BLaER1 (cell line): Measurements from ENCODE around the gene FUNDC1.
"Not testable (repeated sequence)": the region's sequence is repeated elsewhere in the genome, so short reads cannot be mapped to it uniquely, and the experiment has no call there.

Source experiments
- H3K27ac ChIP-seq: shearing (Covaris generic); formaldehyde crosslinking; 2 replicates; pipeline ENCODE4 v1.8.1; 2022
- H3K27me3 ChIP-seq: shearing (Covaris generic); formaldehyde crosslinking; 2 replicates; pipeline ENCODE4 v1.8.1; 2022
- H3K36me3 ChIP-seq: shearing (Covaris generic); formaldehyde crosslinking; 2 replicates; pipeline ENCODE4 v1.8.1; 2022
- H3K4me1 ChIP-seq: shearing (Covaris generic); formaldehyde crosslinking; 2 replicates; pipeline ENCODE4 v1.8.1; 2022
- H3K4me2 ChIP-seq: shearing (Covaris generic); formaldehyde crosslinking; 2 replicates; pipeline ENCODE4 v1.8.1; 2022
- H3K4me3 ChIP-seq: shearing (Covaris generic); formaldehyde crosslinking; 2 replicates; pipeline ENCODE4 v1.8.1; 2022
- H3K9ac ChIP-seq: shearing (Covaris generic); formaldehyde crosslinking; 2 replicates; pipeline ENCODE4 v1.8.1; 2022
- H3K9me3 ChIP-seq: shearing (Covaris generic); formaldehyde crosslinking; 2 replicates; pipeline ENCODE4 v1.8.1; 2022
- H4K20me1 ChIP-seq: shearing (Covaris generic); formaldehyde crosslinking; 2 replicates; pipeline ENCODE4 v1.8.1; 2022
- Cebpa-rat ChIP-seq: shearing (Covaris generic); IDR thresholded peaks from 2 replicates; pipeline ENCODE4 v1.8.1; 2022

The FUNDC1 gene

DNA sequence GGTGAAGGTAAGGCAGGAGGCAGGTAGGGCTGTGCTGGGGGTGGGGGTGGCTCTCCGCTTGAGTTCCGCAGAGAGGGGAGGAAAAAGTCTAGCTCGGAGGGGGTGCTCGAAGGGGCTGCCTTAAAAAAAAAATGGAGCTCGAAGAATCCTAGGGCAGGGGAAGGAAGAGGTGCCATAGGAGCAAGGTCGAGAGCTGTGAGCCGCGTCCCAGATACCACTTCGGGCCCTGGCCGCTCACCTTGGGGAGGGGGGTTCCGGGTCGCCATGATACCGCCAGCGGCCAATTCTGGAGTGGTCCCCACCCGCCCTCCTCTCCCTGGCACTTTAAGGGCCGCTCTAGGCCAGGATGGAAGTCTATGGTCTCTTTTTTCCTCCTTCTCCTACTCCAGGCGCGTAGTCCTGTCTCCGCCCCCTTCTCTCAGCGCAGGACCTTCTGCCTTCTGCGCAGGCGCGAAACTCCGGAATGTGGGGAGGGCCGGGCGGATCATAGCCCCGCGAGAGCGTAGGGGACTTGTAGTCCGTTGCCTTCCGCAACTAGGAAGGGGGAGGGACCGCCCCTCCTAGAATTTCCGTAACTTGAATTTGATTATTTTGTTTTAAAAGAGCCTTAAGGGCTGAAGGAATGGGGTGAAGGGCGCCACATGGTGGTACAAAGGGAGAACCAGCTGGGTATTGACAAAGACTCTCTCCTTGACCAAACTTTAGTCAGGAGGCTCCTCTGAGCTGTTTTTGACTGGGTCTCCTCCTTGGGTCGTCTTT is at the start of gene FUNDC1:
FUNDC1 (minus strand) TSS at position 293 of the 759 bp plus-strand sequence; CDS start at position 266, 27 bp downstream.
- Histone ChIP-seq H3K9me3 (0 out of 2 replicates have a peak, but pooled peaks cover 4% of the 10 kb centered on the region), H3K36me3 (peaks cover 29% of the 10 kb centered on the region), H3K9ac (peak within 1 kb of the TSS; percentile 90), H3K4me3 (peak within 1 kb of the TSS; percentile 85), H3K27me3 (no peaks in the 10 kb centered on the region), H3K4me1 (peaks cover 23% of the 10 kb centered on the region), H3K4me2 (peak within 1 kb of the TSS; percentile 89), H3K27ac (peak within 1 kb of the TSS; percentile 93), H4K20me1 (no peaks in the 10 kb centered on the region)
- no peak for TF ChIP-seq Cebpa-rat

DNA sequence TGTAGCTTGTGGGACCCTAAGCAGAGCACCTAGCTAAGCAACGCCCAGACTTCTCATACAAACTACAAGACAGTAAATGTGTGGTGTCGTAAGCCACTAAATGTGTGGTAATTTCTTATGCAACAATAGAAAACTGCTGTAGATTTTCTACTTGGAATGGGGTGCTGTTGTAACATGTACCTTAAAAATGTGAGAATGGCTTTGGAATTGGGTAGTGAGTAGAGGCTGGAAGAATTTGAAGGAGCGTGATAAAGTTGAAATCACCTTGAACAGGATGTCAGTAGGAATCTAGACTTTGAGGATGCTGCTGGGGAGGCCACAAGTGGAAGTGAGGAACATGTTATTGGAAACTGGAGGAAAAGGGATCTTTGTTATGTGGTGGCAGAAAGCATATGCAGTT is 43.2 kb upstream of the FUNDC1 start:
- H4K20me1 ChIP-seq: no peaks in the 10 kb centered on the region
- H3K27me3 ChIP-seq: no peaks in the 10 kb centered on the region
- H3K27ac ChIP-seq: no peak overlapping the region
- no peak for TF ChIP-seq Cebpa-rat
- peaks cover 11% of the 10 kb centered on the region for H3K9me3 ChIP-seq
- no peaks in the 10 kb centered on the region for H3K4me1 ChIP-seq
- H3K4me2 ChIP-seq: no peak overlapping the region
- H3K36me3 ChIP-seq: no peaks in the 10 kb centered on the region
- no peak overlapping the region for H3K9ac ChIP-seq
- no peak overlapping the region for H3K4me3 ChIP-seq

GRCh38 chrX:44580466-44580865 is 37.8 kb upstream of the FUNDC1 start:
- H4K20me1 ChIP-seq: no peaks in the 10 kb centered on the region
- H3K9ac ChIP-seq: no peak overlapping the region
- H3K36me3 ChIP-seq: no peaks in the 10 kb centered on the region
- no peak for TF ChIP-seq Cebpa-rat
- no peaks in the 10 kb centered on the region for H3K27me3 ChIP-seq
- H3K4me3 ChIP-seq: no peak overlapping the region
- peaks cover 11% of the 10 kb centered on the region for H3K9me3 ChIP-seq
- H3K4me1 ChIP-seq: no peaks in the 10 kb centered on the region
- no peak overlapping the region for H3K27ac ChIP-seq
- no peak overlapping the region for H3K4me2 ChIP-seq

DNA sequence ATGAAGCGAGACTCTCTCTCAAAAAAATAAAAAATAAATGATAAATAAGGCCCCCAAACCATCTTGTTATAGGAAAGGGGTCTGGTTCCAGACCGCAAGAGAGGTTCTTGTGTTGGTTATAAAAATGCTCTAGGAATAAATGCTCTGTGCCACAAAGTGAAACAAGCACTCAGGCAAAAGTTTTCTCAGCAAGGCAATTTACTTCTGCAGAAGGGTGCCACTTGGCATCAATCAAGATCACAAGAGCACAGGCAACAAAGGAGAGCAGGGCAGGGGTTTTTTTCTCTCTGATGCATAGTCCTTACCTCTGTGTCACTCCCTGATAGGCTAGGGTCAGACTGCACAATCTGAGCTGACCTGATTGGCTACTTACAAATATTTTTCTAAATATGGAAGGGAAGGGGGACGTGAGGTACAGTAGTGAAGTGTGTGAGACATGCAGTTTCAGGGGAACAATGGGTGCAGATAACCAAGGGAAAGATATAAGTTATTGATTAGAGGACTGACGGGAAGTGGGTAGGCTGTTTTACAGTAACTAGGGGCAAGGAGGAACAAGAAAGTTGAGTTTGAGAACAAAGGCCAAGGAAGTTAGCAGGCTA is 29.8 kb upstream of the FUNDC1 start:
- Histone ChIP-seq H3K9ac (no peak overlapping the region), H3K4me2 (no peak overlapping the region), H3K27ac (no peak overlapping the region), H3K4me1 (no peaks in the 10 kb centered on the region), H3K27me3 (no peaks in the 10 kb centered on the region), H3K4me3 (no peak overlapping the region), H4K20me1 (no peaks in the 10 kb centered on the region), H3K36me3 (no peaks in the 10 kb centered on the region), H3K9me3 (peaks cover 31% of the 10 kb centered on the region)
- no peak for TF ChIP-seq Cebpa-rat

DNA sequence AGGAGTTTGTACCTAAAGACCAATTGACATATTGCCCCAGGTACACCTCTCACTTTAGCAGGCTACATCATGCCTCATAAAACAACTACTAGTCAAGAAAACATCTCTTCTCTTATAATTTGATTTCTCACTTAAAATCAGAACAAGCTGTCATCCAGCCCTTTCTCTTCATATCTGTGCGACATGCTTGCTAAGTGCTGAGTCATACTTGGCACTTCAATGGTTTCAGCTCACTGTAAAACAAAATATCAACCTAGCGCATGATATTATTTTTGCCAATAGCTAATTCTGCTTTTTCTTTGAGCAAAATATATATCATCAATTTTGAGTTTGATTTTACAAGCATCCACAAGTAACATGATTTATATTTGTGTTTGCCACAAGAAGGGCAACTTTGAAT is 27.9 kb upstream of the FUNDC1 start:
- no peak overlapping the region for H3K4me2 ChIP-seq
- no peak for TF ChIP-seq Cebpa-rat
- no peak overlapping the region for H3K9ac ChIP-seq
- no peaks in the 10 kb centered on the region for H4K20me1 ChIP-seq
- H3K27ac ChIP-seq: no peak overlapping the region
- no peaks in the 10 kb centered on the region for H3K4me1 ChIP-seq
- H3K4me3 ChIP-seq: no peak overlapping the region
- peaks cover 31% of the 10 kb centered on the region for H3K9me3 ChIP-seq
- H3K27me3 ChIP-seq: no peaks in the 10 kb centered on the region
- H3K36me3 ChIP-seq: no peaks in the 10 kb centered on the region

DNA sequence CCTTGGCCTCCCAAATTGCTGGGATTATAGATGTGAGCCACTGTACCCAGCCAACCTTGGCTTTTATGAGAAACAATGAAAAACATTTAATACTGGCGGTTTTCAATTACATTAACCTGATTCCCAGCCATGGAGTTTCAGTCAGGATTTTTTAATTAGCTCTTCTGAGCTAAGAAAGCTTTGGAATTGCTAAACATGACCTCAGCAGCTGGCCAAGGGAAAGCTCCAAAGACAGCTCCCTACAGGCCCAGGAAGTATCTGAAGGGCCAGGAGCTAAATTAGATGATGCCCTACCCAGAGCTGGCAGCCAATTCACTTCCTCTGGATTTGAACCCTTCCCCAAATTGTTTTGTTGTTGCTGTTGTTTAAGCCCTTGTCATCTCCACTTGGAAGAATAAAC is 26.5 kb upstream of the FUNDC1 start:
- no peaks in the 10 kb centered on the region for H3K36me3 ChIP-seq
- H4K20me1 ChIP-seq: no peaks in the 10 kb centered on the region
- H3K4me1 ChIP-seq: no peaks in the 10 kb centered on the region
- no peak overlapping the region for H3K4me3 ChIP-seq
- H3K27ac ChIP-seq: no peak overlapping the region
- no peak for TF ChIP-seq Cebpa-rat
- H3K27me3 ChIP-seq: no peaks in the 10 kb centered on the region
- no peak overlapping the region for H3K4me2 ChIP-seq
- peaks cover 30% of the 10 kb centered on the region for H3K9me3 ChIP-seq
- no peak overlapping the region for H3K9ac ChIP-seq

DNA sequence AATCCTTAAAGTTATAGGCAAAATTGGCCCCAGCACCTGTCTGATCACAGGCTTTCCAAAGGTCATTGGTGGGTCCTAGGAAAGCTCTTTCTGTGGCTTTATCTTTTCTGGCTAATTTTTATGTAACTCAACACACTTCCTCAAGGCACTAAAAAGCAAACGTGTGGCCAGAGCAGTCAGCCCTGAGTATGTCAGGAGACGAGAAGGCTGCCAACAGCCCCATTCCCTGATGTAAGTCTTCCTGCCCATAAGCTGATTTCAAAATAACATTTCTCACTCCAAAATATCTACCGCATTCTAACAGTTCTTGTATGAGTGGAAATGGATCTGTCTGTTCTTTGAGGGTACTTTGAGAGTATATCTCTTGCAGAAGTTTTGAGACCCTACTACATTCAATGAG is 25.5 kb upstream of the FUNDC1 start:
- Histone ChIP-seq H3K4me3 (no peak overlapping the region), H3K4me1 (no peaks in the 10 kb centered on the region), H3K9me3 (peaks cover 21% of the 10 kb centered on the region), H4K20me1 (no peaks in the 10 kb centered on the region), H3K4me2 (no peak overlapping the region), H3K27ac (no peak overlapping the region), H3K36me3 (no peaks in the 10 kb centered on the region), H3K27me3 (no peaks in the 10 kb centered on the region), H3K9ac (no peak overlapping the region)
- TF ChIP-seq Cebpa-rat: no peak

- H3K4me1 ChIP-seq, H3K4me2 ChIP-seq, H3K9me3 ChIP-seq, H3K9ac ChIP-seq, H3K27me3 ChIP-seq, H3K4me3 ChIP-seq, H4K20me1 ChIP-seq, H3K36me3 ChIP-seq, H3K27ac ChIP-seq: not testable (repeated sequence)
These were observed 19.2 kb upstream of the FUNDC1 start for GRCh38 chrX:44561896-44562295.

DNA sequence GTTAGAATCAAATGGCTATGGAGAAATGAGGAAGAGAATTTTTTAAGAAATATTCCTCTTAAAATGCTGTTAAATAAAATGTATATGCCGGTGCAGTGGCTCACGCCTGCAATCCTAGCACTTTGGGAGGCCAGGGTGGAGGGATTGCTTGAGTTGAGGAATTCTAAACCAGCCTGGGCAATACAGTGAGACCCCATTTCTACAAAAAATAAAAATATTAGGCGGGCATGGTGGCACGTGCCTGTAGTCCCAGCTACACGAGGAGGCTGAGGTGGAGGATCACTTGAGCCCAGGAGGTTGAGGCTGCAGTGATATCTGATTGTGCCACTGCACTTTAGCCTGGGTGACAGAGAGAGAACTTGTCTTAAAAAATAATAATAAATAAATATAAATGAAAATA is 7.9 kb upstream of the FUNDC1 start:
- Histone ChIP-seq H3K4me1 (no peaks in the 10 kb centered on the region), H3K27me3 (no peaks in the 10 kb centered on the region), H3K27ac (no peak overlapping the region), H3K36me3 (no peaks in the 10 kb centered on the region), H3K9ac (no peak overlapping the region), H3K9me3 (no peaks in the 10 kb centered on the region), H4K20me1 (no peaks in the 10 kb centered on the region), H3K4me3 (no peak overlapping the region), H3K4me2 (no peak overlapping the region)
- no peak for TF ChIP-seq Cebpa-rat

GRCh38 chrX:44545454-44545853 is 2.8 kb upstream of the FUNDC1 start:
- not testable (repeated sequence) for H3K27ac ChIP-seq, H3K4me3 ChIP-seq, H3K27me3 ChIP-seq

More at GRCh38 chrX:44545454-44545853, 2.8 kb upstream of the FUNDC1 start:
- H3K36me3 ChIP-seq, H4K20me1 ChIP-seq, H3K9ac ChIP-seq, H3K9me3 ChIP-seq, H3K4me2 ChIP-seq: not testable (repeated sequence)
- H3K4me1 ChIP-seq: peaks cover 22% of the 10 kb centered on the region
